Measurements from ENCODE around the gene SEPTIN12.
A peak's percentile ranks its signal among the peaks of the same experiment; 100 is the strongest.

SEPTIN12 gene, protein sequence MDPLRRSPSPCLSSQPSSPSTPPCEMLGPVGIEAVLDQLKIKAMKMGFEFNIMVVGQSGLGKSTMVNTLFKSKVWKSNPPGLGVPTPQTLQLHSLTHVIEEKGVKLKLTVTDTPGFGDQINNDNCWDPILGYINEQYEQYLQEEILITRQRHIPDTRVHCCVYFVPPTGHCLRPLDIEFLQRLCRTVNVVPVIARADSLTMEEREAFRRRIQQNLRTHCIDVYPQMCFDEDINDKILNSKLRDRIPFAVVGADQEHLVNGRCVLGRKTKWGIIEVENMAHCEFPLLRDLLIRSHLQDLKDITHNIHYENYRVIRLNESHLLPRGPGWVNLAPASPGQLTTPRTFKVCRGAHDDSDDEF

DNA sequence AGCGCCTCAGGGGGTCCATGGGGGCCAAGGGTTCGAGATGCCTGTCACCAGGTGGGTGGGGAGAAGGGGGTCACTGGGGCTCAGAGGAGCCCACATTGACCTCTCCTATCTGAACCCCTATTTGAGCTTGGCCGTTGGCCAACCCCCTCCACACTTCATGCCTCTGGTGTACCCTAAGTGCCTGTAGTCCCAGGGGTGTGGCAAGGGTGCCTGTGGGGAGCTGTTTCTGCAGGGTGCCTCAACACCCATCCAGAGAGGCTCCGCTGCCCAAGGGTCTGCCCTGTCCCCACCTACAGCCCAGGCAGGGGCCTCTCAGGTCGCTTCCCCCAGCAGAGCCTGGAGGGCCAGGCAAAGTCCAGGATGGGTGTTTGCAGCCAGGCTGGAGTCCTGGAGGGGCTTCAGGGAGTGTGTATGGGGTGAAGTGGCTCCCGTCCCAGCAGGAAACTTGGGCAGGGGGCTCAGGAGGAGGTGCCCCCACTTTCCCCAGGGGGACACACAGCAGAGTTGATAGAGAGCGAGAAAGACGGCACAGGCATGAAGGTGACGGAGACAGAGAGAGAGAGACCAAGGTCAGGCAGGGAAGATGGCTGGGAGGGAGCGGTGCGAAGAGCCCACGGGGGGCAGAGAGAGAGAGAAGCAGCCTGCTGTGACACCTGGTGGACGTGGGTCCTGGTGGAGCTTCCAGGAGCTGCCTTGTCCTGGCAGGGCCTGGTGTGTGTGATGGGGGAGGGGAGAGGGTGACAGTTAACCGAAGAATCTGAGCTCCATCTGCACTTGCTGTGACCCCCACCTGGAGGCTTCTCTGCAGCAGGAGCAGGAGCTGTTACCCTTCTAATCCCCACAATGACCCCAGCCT is at the start of gene SEPTIN12:
SEPTIN12 (minus strand) TSS at position 719 of the 856 bp plus-strand sequence; CDS start at position 19, 700 bp downstream.
- DNase-seq = peak; percentile 24 to 37

DNA sequence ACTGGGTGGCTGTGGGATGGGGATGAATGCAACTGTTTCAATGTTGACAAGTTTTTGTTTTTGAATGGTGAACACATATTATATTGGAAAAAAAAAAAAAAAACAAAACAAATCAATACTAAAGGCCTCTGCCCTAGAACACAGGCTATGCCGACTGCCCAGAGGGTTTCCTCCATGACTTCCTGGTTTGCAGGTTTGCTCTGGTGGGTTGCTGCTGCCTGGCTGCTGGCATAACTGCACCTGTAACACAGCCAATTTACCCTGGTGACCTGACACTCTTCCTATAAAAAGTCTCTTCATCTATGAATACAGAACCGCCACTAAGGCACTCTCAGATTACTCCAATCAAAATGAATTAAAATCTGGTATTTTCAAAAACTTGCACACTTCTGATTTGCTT is 48.6 kb upstream of the SEPTIN12 start:
- DNase-seq = no peak

DNA sequence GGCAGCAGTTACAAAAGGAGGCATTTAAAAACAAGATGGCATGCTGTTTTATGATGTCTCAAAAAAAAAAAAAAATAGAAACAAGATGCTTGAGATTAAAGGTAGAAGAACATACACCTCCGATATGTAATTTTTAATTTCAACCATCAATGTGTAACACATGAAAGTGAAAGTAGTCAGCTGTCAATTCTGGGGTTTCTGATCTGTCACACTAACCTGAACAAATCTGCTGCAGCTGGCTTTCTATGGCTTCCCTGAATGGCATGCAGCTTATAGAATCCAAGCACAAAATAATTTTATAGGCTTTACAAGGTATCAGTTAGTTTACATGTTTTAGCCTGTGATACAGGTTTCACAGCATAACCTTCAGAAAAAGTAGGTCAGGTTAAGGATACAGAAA is 45.4 kb upstream of the SEPTIN12 start:
- no peak for DNase-seq

DNA sequence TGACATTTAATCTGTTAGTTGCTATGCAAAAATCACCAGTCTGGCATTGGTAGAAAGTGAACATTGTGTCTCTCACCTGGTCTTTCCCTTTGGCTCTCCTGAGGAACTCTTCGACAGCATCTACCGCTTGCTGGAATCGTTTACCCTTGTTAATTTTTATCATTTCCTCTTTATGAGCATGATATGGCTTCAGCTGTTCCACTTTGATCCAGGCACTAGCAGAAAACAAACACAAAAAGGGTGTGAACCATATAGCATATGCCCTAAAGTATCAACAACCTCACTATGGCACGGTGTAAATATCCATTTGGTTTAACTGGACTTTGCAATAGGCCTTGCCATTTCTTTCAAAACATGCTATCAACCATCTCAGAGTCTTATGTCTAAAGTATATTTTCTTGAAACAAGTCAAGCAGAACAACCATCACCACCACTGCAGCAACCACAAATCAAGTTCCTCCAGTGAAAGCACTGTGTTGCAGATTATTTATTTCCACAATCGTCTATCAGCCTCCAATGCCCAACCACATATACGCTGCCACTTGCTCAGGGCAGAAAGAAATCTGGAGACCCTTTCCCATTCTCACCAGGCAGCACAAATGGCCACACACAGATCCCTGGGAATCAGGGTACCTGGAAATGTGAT is 44.7 kb upstream of the SEPTIN12 start:
- DNase-seq = no peak

DNA sequence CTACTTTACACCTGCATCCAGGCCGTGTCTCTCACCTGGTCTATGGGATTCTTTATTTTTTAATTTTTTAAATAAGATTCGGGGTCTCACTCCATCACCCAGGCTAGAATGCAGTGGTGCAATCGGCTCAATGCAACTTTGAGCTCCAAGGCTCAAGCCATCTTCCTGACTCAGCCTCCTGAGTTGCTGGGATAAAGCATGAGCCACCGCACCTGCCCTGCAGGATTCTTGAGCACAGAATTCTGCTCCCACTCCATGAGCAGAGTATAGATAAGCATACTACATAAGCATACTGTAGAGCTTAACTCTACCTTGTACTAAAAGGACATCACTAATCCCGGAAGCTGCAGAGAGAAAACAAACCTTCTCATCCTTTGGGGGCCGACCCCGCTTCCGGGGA is 43.5 kb upstream of the SEPTIN12 start:
- DNase-seq = no peak

DNA sequence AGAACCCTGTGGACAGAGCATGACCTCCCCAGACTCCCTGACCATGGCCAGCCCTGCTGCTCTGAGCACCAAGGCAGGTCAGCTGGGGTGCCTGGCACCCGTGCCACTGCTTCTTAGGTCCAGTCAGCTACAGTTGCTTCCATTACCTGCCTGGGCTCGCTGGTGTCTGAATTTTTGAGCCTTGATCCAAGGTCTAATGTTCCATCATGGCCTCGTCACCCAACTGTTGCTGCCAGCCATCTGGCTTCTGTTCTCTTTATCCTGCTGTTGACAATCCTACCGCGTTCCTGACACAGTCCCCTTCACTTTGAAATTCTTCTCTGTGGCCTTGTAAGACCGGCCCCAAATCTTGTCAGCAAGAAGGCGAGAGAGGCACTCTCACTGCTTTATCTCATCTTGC is 42.3 kb upstream of the SEPTIN12 start:
- DNase-seq = no peak

DNA sequence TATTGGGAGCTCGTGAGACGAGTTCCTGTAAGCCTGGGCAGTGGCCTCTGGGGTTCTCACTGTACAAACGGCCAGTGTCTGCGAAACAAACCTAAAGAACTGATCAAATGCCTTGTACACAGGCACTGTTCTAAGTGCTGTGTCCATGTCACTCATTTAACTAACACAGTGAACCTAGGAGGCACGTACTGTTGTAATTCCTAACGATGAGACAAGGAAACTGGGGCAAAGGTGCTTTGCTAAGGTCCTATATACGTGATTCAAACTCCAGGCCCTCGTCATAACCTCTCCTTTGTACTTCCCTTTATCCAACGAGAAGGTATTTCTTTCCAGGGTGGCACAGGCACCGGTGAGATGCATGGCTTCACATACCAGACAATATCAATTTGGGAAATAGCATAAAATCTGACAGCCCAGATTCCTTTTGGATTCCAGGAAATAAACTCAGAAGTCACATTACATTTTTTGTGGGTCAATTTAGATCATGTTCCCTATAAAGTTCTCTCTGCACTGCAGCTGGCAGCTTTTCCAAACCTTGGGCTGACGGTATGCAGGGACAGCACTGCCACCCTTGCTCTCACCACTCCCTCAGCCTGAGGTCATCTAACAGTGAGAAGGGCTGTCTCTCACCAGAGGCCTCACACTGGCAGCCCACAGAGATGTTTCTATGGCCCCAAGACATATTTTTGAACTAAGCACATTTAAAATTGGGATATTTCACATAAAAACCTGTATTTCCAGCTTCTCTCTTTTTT is 40.6 kb upstream of the SEPTIN12 start:
- DNase-seq = no peak

DNA sequence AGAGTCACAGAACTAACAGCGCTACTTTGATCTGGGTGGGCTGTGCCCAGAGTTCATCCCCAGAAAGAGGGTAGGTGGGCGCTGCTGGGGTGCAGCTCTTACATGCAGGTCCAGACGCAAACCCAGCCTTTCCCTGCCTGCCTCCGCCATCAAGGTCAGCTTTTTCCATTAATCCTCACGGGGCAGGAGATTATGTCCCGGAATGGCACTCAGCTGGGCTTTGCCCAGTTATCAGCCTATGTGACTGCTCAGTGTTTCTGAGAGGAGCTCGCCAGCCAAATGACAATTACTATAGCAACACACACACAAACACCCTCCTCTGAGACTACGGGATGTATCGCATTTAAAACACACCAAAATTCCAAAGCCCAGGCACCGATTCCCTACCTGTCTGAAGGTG is 38.8 kb upstream of the SEPTIN12 start:
- no peak for DNase-seq

DNA sequence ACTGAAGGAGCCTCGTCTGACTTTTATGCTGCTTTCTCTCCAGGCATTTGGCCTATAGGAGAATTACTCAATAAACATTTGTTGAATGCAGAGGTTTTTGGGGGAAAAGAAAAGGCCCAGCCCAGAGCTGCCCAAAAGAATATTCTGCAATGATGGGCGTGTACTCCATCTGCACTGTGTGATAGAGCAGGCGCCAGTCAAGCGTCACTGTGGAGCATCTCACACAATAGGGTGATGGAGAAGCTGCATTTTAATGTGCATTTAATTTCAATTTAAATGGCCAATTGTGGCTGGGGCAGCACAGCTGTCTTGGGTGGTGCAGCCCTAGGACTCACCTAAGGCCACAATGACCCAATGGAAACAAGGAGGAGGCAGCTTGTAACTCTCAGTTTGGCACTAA is 38.4 kb upstream of the SEPTIN12 start:
- no peak for DNase-seq

DNA sequence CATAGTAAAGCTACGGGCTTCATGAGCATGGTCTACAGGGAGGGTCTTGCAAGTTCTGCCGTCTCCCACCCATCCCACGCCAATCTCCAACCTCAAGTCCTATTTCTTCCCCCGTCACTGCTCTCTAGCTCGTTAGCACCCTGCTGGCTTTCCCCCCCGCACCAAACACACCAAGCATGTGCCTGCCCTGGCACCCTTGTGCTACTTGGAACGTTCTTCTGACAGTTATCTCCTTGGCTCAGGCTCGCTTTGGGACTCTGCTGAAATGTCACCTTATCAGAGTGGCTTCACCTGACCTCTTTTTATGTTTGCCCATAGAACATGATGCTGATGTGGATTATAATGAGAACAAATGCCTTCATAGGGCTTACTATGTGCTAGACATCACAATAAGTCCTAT is 37.1 kb upstream of the SEPTIN12 start:
- no peak for DNase-seq

DNA sequence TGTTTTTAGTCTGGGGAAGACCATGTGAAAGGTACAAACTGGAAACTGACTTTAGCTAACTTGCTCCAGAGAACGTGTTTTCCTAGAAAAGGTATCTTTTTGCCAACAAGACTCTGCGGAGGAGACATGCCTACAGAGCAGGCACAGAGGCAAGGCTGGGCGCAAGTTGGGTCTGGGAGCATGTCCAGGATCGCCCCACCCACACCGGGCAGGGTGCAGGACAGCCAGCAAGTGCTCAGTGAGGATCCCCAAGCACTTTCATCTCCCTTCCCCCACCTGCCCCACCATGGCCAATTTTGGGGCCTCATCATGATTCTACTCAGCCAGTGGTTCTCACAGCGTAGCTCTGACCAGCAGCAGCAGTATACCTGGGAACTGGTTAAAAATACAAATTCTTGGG is 32.5 kb upstream of the SEPTIN12 start:
- no peak for DNase-seq

DNA sequence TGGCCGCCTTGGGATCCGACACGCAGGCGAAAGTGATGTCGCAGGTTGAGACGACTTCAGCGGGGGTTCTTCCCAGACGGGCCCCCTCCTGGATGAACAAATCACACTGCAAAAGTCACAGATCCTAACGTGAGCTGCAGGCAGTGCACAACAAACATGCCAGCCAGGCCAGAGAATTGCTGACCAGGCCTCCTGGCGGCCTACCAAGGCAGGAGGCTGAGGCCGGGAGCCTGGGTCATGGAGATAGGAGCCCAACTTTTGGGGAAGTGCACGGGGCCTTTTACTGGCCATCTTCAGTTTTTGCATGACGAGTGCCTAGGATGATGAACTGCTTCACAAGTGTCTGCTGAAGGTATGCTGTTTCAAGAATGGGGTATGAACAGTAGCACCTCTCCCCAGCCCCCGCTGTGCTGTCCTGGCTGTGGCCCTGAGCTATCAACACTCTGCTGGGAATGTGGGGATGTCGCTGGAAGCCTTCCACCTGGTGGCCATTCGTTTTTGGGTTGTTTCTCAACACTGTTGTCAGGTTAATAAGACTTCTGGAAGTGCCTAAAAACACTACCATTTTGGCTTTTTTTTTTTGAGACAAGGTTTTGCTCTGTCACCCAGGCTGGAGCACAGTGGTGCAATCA is 26.5 kb upstream of the SEPTIN12 start:
- no peak for DNase-seq

DNA sequence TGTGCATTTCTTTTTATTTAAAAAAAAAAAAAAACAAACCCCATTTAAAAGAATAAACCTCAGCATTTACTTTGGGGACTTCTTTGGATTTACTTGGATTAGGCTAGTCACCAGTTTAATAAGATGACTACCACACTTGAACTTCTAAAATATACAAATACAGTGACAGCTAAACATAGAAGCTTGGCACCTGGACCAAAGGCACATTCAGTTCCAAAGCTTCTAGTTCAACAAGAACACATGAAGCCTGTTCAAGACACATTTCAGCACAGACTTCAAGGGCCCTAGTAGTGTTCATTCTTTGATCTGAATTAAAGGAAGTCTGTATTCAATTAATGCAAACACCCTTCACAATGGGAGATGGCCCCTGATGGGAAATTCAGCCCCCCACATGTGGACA is 25.9 kb upstream of the SEPTIN12 start:
- no peak for DNase-seq

DNA sequence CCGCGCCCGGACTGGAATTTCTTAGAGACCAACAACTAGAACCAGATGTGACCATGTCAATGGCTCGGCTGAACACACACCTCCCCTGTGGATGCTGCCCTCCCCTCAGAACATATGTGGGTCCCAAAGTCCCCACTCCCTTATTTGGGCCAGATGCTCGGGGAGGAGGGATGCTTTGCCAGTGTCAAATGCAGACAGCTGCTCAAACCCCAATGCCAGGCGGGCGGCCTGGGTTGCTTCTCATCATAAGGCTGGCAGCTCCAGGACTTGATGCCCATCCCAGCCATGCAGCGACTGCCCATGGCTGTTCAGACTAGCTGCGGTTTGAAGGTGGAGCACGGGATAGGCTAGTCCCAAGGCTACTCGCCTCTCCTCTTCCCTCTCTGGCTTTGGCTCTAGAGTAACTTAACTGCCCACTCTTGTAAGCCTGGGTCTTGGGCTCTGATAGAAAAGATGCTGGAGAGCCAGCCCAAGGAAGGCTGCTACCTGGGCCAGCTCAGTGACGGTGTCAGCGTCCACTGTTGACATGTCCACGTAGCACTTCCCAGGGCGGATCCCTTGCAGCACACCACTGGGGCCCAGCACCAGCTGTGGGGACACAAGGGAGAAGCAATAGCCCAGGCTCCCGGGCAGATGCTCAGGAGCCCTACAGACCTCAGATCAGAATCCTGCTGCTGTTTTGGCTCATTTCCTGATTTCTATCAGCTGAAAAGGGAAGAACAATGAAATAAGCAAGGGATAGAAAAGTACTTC is 25.3 kb upstream of the SEPTIN12 start:
- no peak for DNase-seq

DNA sequence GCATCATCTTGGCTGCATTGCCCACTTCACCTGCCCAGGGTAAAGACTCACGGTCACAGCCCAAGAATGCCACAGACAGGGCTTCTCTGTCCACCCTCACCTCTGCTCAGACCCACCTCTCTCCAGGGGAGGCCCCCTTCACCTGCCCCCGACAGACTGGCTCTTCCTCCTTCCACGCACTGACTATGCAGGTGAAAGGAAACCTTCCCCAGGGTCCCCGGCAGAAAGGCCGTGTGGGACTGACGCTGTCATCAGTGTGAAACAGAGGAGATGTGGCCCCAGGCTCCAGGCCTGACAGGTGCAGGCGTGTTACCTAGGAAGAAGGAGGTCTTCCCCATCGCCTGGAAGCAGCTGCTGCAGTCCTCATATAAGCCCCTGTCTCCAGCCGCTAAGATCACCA is 23.6 kb upstream of the SEPTIN12 start:
- no peak for DNase-seq

DNA sequence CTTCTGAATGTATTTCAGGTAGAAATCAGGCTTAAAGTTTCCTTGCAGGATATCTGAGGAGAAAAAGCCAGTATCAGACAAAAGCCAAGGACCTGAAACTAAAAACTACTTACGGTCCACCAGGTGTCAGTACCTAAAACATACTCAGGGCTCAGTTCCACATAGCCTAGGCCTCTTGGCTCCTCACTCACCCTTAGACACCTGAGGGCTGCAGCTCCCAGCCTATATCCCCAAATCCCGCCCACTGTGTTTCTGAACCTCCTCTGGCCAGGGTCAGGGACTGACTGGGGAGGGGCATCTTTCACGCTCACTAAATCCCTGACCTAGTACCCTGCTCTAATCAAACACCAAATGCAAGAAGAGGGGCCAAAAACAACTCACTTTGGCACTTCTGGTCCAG is 23.1 kb upstream of the SEPTIN12 start:
- DNase-seq = no peak

DNA sequence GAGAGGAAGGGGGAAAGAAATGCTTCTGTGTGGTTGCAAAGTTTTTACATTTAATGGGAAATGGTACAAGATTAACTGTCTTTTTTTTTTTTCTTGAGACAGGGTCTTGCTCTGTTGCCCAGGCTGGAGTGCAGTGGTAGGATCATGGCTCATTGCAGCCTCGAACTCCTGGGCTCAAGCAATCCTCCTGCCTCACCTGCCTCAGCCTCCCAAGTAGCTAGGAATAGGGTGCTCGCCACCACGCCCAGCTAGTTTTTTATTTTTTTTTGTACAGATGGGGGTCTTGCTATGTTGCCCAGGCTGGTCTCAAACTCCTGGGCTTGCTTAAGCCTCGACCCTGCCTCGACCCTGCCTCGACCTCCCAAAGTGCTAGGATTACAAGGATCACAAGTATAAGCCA is 18.1 kb upstream of the SEPTIN12 start:
- DNase-seq = no peak

DNA sequence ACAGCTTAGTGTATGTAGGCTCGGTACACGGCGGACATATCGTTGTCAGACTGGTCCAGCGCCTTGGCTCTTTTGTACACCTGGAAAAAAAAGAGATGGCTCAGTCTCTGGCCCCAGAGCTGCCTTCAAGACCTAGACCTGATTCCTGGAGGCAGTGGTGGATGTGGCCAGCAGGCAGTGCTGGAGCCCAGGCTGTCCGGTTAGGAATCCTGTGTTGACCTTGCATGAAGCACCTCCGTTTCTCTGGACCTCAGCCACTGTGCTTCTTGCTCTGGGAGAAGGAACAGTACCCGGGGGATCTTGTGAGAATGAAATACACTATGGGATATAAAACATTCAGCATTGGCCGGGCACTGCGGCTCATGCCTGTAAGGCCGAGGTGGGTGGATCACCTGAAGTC is 17.1 kb upstream of the SEPTIN12 start:
- no peak for DNase-seq

DNA sequence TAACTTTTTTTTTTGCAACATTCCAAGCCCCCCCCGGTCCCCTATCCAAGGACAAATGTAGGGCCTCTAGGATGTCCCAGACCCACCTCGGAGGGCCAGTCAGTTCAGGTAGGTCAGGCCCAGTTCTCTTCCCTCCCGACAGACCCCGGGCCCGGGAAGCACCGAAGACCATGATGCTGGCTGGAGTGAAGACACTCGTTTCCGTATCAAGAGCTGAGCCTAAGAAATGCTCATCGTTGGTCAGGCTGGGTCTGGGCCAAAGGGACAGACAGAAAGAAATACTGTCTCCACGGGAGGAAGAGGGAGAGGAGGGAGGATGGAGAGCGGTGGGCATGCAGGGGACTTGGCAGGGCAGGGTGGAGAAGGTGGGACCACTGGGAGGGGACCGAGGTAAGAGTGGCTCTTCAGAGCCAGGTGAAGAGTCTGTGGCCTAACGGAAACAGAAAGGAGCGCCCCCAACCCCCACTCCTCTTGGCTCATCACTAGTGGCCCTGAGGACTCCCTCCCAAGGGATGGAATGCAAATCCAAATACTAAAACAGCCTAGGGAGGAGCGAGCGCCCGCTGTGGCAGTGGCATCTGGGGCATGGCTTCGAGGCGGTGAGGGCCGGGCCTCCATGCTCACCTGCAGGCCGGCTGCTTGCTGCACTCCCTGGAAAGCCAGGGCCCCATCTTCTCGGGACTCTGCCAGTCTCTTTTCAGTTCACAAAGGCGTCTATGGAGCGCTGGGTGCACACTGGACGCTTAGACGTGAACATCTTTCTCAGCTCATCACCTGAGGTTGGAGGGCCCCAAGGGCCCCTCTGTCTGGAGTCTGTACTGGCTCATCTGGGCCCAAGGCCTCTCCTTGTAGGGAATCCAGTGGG is 16.0 kb upstream of the SEPTIN12 start:
- DNase-seq = no peak

DNA sequence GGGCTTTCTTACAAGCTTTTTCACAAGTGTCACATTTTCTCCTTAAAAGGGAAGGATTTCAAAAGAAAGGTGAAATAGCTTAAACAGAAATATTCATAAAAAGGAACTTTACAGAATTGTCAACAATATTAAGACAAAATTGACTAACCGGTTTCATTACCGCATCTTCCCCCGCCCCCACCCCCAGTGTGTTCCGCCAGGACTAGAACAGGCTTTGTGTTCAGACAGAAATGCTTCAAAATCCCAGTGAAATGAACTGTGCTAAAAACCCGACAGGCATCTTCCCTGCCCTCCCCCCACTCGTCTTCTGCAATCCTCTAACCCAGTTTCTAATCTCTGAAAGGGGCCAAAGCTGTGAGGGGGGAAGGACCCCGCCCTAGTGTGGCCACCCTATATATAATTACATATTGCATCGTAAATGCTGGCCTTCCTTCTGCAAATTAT is 15.3 kb upstream of the SEPTIN12 start:
- no peak for DNase-seq
